Naive thymus-derived CD4-positive, alpha-beta T cell (primary cell): Measurements from ENCODE around the gene TIMP3. TPM values are rescaled to one million over a fixed set of nuclear protein-coding genes. Genes with fewer than 3 reads are reported as not detected.

Source experiments
- ATAC-seq: fragments of 150-1000 bp; cut with Tn5 transposase; 2 replicates; pipeline ENCODE4 v1.10.0; 2021; ENCODE audit warnings: mild to moderate bottlenecking, moderate library complexity
- CTCF ChIA-PET: fragments of 350-600 bp; sonication (Branson Sonifier 250); formaldehyde crosslinking; loops from one replicate; lab custom pipeline; 2021; ENCODE audit warnings: antibody characterized with exemption; lab: Charles Lee
- POLR2A ChIA-PET: fragments of 350-600 bp; sonication (Branson Sonifier 250); formaldehyde crosslinking; loops from one replicate; lab custom pipeline; 2021; ENCODE audit warnings: antibody characterized with exemption, inconsistent platforms; lab: Charles Lee
- DNase-seq, 9 donors: peaks; one replicate each; pipeline versions ENCODE4 v3.0.0 to v3.0.0-alpha.2; 2020 to 2022; ENCODE audit warnings: mixed read lengths in 1 of 9
- H3K27ac ChIP-seq: one replicate; pipeline ENCODE4 v1.7.0; 2013; ENCODE audit warnings: mild to moderate bottlenecking, low read depth, low read length, moderate library complexity
- H3K27me3 ChIP-seq, 2 donors: one replicate each; pipeline ENCODE4 v1.7.0; 2013; ENCODE audit warnings: low read length in 2 of 2, mild to moderate bottlenecking in 2 of 2, moderate library complexity in 2 of 2; ENCODE audit not compliant: control insufficient read depth in 2 of 2, insufficient read depth in 2 of 2
- H3K36me3 ChIP-seq, 3 experiments: 1 replicate in 2 of 3; 2 replicates in 1 of 3; pipeline ENCODE4 v1.7.0; 2013; ENCODE audit warnings: low read length in 3 of 3, mild to moderate bottlenecking in 3 of 3, moderate library complexity in 1 of 3; ENCODE audit not compliant: insufficient read depth in 3 of 3, control insufficient read depth in 2 of 3
- H3K4me1 ChIP-seq, 2 donors: one replicate each; pipeline ENCODE4 v1.7.0; 2013; ENCODE audit warnings: low read length in 2 of 2, mild to moderate bottlenecking in 2 of 2, moderate library complexity in 1 of 2; ENCODE audit not compliant: control insufficient read depth in 2 of 2, insufficient read depth in 2 of 2
- H3K4me3 ChIP-seq: 2 replicates; pipeline ENCODE4 v1.7.0; 2013; ENCODE audit warnings: mild to moderate bottlenecking, low read length
- H3K9me3 ChIP-seq, 3 experiments: 1 replicate in 2 of 3; 2 replicates in 1 of 3; pipeline ENCODE4 v1.7.0; 2013; ENCODE audit warnings: low read length in 3 of 3; ENCODE audit not compliant: control insufficient read depth in 2 of 3
- H3K27ac Mint-ChIP-seq, 9 donors: one replicate each; pipeline ENCODE4 v1.8.0; 2020 to 2022; ENCODE audit warnings: mixed read lengths in 9 of 9, mild to moderate bottlenecking in 8 of 9, moderate library complexity in 5 of 9, inconsistent platforms in 2 of 9
- H3K27me3 Mint-ChIP-seq, 5 donors: one replicate each; pipeline ENCODE4 v1.8.0; 2021 to 2022; ENCODE audit warnings: mixed read lengths in 5 of 5, mild to moderate bottlenecking in 1 of 5
- H3K36me3 Mint-ChIP-seq, 5 donors: one replicate each; pipeline ENCODE4 v1.8.0; 2020 to 2022; ENCODE audit warnings: mixed read lengths in 5 of 5, mild to moderate bottlenecking in 3 of 5, inconsistent platforms in 1 of 5
- H3K4me1 Mint-ChIP-seq, 7 donors: one replicate each; pipeline ENCODE4 v1.8.0; 2020 to 2022; ENCODE audit warnings: mixed read lengths in 7 of 7, mild to moderate bottlenecking in 3 of 7, inconsistent platforms in 1 of 7
- H3K4me3 Mint-ChIP-seq, 10 donors: one replicate each; pipeline ENCODE4 v1.8.0; 2020 to 2022; ENCODE audit warnings: mild to moderate bottlenecking in 10 of 10, mixed read lengths in 10 of 10, moderate library complexity in 6 of 10, inconsistent platforms in 2 of 10
- H3K9me3 Mint-ChIP-seq, 11 donors: one replicate each; pipeline ENCODE4 v1.8.0; 2020 to 2022; ENCODE audit warnings: mixed read lengths in 11 of 11, mild to moderate bottlenecking in 4 of 11, inconsistent platforms in 1 of 11, moderate library complexity in 1 of 11
- intact Hi-C, 2 donors: fragments of 100-400 bp; cut with micrococcal nuclease; formaldehyde crosslinking; loops; one replicate each; pipeline ENCODE4 v1.15.1; 2023
- polyA plus RNA-seq, 2 donors: library from polyadenylated mRNA; unstranded; fragments of 300-500 nt; fragmentation: Illumina TruSeq; gene quantifications; one replicate each; pipeline ENCODE4 v1.2.3, GENCODE V29; 2021
- total RNA-seq, 6 experiments: library from RNA in 5 of 6; stranded (reverse) in 5 of 6; gene quantifications; 1 replicate in 5 of 6; 2 replicates in 1 of 6; pipeline ENCODE4 v1.2.3 and lab custom pipeline; 2021 to 2026

The TIMP3 gene
- total and polyA plus RNA-seq, 7 experiments from 2014 or later = 0.05 to 0.95 (median 0.37) TPM; not detected in 3

DNA sequence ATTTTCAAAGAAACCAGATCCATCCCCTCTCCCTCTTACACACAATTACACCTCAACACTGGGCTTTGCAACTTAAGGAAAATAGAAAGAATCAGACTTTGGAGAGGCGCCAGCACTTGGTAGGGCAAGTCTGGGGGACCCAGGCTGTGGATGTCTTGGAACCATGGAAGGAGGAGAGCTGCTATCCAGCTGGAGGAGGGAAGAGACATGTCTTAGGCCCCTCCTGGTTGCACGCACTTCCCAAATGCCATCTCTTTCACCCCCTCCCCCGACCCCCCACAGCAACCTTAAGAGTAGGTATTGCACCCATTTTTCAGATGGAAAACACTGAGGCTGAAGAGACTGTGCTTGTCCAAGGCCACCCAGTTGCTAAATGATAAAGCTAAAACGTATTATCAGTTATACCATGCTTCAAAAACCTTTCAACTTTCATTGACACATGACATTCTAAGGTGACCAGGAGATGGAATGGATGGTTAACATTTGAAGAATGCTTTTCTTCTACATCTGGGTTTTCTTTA, 3.9 kb downstream of the TIMP3 start:
- POLR2A ChIA-PET = no interaction called here
- H3K36me3 Mint-ChIP-seq = peaks cover 0 to 3% (median 0%) of the 10 kb centered on the region in 5 donors
- Histone ChIP-seq H3K4me3 (no peak overlapping the region), H3K27ac (no peak overlapping the region), H3K36me3 (no peaks in the 10 kb centered on the region), H3K9me3 (no peaks in the 10 kb centered on the region), H3K4me1 (no peaks in the 10 kb centered on the region), H3K27me3 (no peaks in the 10 kb centered on the region)
- no peak overlapping the region for H3K27ac Mint-ChIP-seq
- peaks cover 0 to 2% (median 0%) of the 10 kb centered on the region in 11 donors for H3K9me3 Mint-ChIP-seq
- H3K27me3 Mint-ChIP-seq = peaks cover 37 to 73% (median 52%) of the 10 kb centered on the region in 5 donors
- intact Hi-C loops = no loop called here
- no peak overlapping the region for H3K4me3 Mint-ChIP-seq
- H3K4me1 Mint-ChIP-seq = peaks cover 0 to 5% (median 2%) of the 10 kb centered on the region in 7 donors
- DNase-seq (no peak), ATAC-seq (no peak)
- CTCF ChIA-PET = interaction anchor here (1.3 kb wide), 1 partner anchor 146 kb away, joined by 5 read pairs; no protein-coding TSS in a partner anchor

DNA sequence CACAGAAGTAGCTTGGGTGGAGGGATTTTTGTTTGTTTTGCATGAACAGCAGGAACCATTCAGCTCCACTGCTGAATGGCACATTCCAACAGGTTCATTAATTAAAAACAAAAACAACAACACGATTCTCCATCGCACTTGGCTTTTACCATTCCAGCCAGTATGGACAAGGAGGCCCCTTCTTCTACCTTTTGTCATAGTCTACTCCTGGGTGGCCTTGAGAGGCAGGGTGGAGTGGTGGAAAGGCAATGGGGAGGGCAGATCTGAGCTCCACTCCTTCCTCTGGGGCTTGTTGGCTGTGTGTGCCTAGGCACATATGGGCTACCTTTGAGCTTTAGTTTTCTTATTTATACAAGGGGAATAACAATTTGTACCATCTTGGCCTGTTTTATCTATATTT, 4.8 kb downstream of the TIMP3 start:
- Mint-ChIP-seq H3K9me3 (peaks cover 0 to 2% (median 0%) of the 10 kb centered on the region in 11 donors), H3K36me3 (peaks cover 0 to 3% (median 0%) of the 10 kb centered on the region in 5 donors), H3K4me3 (no peak overlapping the region), H3K27me3 (peaks cover 29 to 66% (median 45%) of the 10 kb centered on the region in 5 donors), H3K27ac (no peak overlapping the region), H3K4me1 (peaks cover 0 to 5% (median 0%) of the 10 kb centered on the region in 7 donors)
- no peak overlapping the region for H3K27ac ChIP-seq
- H3K4me3 ChIP-seq = no peak overlapping the region
- no peaks in the 10 kb centered on the region for H3K4me1 ChIP-seq
- no peaks in the 10 kb centered on the region for H3K36me3 ChIP-seq
- H3K9me3 ChIP-seq = no peaks in the 10 kb centered on the region
- ATAC-seq (no peak), DNase-seq (no peak)
- ChIA-PET CTCF (interaction anchor here (1.0 to 1.3 kb wide), 3 partner anchors 9 to 147 kb away, joined by 3 to 9 read pairs (median 5); no protein-coding TSS in a partner anchor), POLR2A (no interaction called here)
- no peaks in the 10 kb centered on the region for H3K27me3 ChIP-seq
- intact Hi-C loops = no loop called here

DNA sequence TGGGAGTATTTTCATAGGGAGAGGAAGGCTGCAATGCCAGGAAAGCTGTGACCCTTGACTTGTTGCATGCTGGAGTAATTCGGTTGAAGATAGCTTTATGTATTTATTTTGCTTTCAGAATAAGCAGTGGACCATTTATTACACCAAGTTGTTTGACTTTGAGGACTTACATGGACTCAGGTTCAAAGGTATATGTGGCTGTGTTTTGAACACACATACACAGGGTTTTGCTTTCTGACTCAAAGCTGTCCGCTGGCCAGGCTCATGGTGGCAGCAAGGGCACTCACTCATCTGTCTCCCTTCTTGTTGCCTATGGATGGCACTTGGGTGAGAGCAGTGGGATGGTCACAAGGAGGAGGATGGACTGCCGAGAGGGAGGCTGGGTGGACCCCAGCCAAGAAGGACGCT, 6.5 kb downstream of the TIMP3 start:
- Histone ChIP-seq H3K4me1 (no peaks in the 10 kb centered on the region), H3K27me3 (no peaks in the 10 kb centered on the region), H3K27ac (no peak overlapping the region), H3K4me3 (no peak overlapping the region), H3K9me3 (no peaks in the 10 kb centered on the region), H3K36me3 (no peaks in the 10 kb centered on the region)
- ChIA-PET CTCF (no interaction called here), POLR2A (no interaction called here)
- DNase-seq (no peak), ATAC-seq (no peak)
- Mint-ChIP-seq H3K27me3 (peaks cover 18 to 54% (median 36%) of the 10 kb centered on the region in 5 donors), H3K27ac (no peak overlapping the region), H3K36me3 (peaks cover 0 to 3% (median 0%) of the 10 kb centered on the region in 5 donors), H3K4me3 (no peak overlapping the region), H3K4me1 (no peaks in the 10 kb centered on the region), H3K9me3 (no peaks in the 10 kb centered on the region)
- intact Hi-C loops = no loop called here

DNA sequence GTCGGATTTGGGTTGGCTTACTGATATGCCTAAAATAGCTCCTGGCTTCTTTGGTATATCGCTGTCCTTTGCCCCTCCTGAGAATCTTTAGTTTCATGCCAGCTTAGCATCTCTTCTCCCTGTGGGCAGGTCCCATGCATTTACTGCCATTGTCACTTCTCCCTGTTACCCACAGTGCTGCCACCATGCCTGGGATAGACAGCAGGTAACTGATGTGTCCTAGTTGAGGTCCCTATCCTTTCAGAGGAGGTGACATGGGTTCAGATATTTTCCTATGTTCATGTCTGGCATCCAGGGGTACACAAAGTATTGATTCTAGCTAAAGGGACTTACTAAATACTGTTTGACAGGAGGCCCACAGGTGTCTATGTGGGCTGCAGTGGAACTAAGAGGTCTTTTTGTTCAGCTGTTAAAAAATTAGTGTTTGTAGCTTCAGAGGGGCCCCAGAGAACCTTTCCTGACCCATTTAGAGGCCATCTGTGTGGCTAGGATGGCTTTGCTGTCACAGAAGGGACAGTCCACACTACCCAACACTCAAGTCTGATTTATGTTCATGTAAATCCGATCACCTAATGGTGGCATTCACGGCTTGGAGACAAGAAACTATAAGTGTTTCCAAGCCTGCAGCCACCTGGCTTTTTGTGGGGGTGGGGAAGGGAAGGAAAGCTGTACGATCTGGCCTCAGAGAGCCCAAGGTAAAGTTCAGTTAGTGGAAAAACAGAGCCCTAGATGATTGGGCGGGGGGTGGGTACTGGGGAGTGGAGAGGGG, 8.5 kb downstream of the TIMP3 start:
- Mint-ChIP-seq H3K4me3 (no peak overlapping the region), H3K27me3 (peaks cover 4 to 35% (median 19%) of the 10 kb centered on the region in 5 donors), H3K9me3 (no peaks in the 10 kb centered on the region), H3K27ac (no peak overlapping the region), H3K4me1 (no peaks in the 10 kb centered on the region), H3K36me3 (no peaks in the 10 kb centered on the region)
- DNase-seq (no peak), ATAC-seq (no peak)
- Histone ChIP-seq H3K9me3 (no peaks in the 10 kb centered on the region), H3K4me1 (no peaks in the 10 kb centered on the region), H3K27ac (no peak overlapping the region), H3K27me3 (no peaks in the 10 kb centered on the region), H3K36me3 (no peaks in the 10 kb centered on the region), H3K4me3 (no peak overlapping the region)
- ChIA-PET POLR2A (no interaction called here), CTCF (interaction anchor here (1.0 kb wide), 1 partner anchor 13 kb away, joined by 4 read pairs; no protein-coding TSS in a partner anchor)
- intact Hi-C loops = no loop called here

DNA sequence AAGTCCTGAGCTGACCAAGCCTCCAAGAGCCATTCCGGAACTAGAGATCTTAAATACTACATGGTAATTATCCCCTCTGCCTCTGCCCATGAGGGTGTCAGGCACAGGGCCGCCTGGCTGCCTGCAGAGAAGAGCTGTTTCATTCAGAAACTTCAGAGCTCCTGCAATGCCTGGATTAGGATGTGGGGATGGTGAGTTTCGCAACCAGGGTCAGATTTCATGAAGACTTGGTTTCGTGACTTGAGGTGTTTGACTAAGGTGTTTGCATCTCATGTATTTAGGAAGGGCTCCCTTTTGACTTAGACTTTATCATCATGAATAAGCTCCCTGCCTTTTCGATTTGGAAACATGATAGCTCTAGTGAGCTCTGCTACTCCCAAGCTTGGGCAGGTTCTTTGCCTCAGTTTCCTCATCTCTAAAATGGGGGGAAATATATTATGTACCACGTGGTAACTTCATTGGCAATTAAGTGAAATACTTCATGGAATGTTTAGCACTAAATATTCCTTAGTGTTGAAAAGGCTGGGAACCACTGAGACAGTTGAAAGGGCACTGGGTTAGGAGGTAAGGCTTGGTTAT, 9.1 kb downstream of the TIMP3 start:
- Histone ChIP-seq H3K9me3 (no peaks in the 10 kb centered on the region), H3K27ac (no peak overlapping the region), H3K36me3 (no peaks in the 10 kb centered on the region), H3K4me1 (no peaks in the 10 kb centered on the region), H3K4me3 (no peak overlapping the region), H3K27me3 (no peaks in the 10 kb centered on the region)
- Mint-ChIP-seq H3K9me3 (no peaks in the 10 kb centered on the region), H3K36me3 (no peaks in the 10 kb centered on the region), H3K4me3 (no peak overlapping the region), H3K27me3 (peaks cover 0 to 29% (median 13%) of the 10 kb centered on the region in 5 donors), H3K4me1 (no peaks in the 10 kb centered on the region), H3K27ac (no peak overlapping the region)
- intact Hi-C loops = no loop called here
- POLR2A ChIA-PET = no interaction called here
- ATAC-seq (no peak), DNase-seq (no peak)
- CTCF ChIA-PET = interaction anchor here (1.0 kb wide), 1 partner anchor 14 kb away, joined by 4 read pairs; no protein-coding TSS in a partner anchor

DNA sequence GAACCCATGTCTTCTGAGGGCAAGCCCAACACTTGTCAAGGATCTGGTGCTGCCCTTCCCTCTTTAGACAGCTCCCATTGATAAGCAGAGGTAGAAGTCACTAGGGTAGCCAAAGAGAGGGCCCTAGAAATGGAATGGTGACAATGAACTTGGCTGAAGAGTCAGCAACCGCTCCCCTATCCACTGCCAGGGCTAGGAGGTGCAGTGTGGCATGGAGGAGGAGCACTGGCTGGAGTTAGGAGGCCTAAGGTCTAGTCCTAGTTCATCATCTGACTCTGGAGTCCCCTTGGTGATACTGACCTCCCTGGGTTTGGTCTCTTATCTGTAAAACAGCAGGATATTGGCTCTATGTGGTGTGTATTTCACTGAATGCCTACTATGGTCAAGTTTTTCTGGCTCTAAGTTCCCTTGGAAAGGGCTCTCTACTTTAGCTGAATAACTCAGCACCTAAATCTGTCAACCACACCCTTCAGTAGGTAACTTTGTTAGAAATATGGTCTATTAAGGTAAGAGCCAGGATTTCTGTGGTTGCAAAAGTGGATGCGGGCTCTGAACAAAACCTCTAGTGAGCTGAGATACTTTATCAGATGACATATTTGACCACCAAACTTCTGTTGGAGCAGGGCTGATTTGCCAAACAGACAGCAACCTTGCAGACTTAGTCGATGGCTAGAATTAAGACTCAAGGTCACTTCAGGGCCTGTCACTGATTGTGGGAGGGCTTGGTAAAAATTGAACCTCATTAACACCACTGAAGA, 10.5 kb downstream of the TIMP3 start:
- intact Hi-C loops = no loop called here
- CTCF ChIA-PET = no interaction called here
- H3K36me3 Mint-ChIP-seq = no peaks in the 10 kb centered on the region

More for the DNA sequence above, 10.5 kb downstream of the TIMP3 start:
- POLR2A ChIA-PET = no interaction called here
- H3K27ac Mint-ChIP-seq = no peak overlapping the region
- H3K4me1 Mint-ChIP-seq = no peaks in the 10 kb centered on the region
- ATAC-seq (no peak), DNase-seq (no peak)
- H3K4me3 Mint-ChIP-seq = no peak overlapping the region
- Histone ChIP-seq H3K4me3 (no peak overlapping the region), H3K9me3 (no peaks in the 10 kb centered on the region), H3K27ac (no peak overlapping the region), H3K27me3 (no peaks in the 10 kb centered on the region), H3K4me1 (no peaks in the 10 kb centered on the region), H3K36me3 (no peaks in the 10 kb centered on the region)
- H3K9me3 Mint-ChIP-seq = no peaks in the 10 kb centered on the region
- H3K27me3 Mint-ChIP-seq = peaks cover 0 to 19% (median 5%) of the 10 kb centered on the region in 5 donors
